ENCODE data around the gene USPL1. TPM values are rescaled to one million over a fixed set of nuclear protein-coding genes. Genes with fewer than 3 reads are reported as not detected.
A peak's percentile ranks its signal among the peaks of the same experiment; 100 is the strongest.

USPL1 gene
- total RNA-seq = 10 to 100 TPM; 20.1 to 24.4 TPM

DNA sequence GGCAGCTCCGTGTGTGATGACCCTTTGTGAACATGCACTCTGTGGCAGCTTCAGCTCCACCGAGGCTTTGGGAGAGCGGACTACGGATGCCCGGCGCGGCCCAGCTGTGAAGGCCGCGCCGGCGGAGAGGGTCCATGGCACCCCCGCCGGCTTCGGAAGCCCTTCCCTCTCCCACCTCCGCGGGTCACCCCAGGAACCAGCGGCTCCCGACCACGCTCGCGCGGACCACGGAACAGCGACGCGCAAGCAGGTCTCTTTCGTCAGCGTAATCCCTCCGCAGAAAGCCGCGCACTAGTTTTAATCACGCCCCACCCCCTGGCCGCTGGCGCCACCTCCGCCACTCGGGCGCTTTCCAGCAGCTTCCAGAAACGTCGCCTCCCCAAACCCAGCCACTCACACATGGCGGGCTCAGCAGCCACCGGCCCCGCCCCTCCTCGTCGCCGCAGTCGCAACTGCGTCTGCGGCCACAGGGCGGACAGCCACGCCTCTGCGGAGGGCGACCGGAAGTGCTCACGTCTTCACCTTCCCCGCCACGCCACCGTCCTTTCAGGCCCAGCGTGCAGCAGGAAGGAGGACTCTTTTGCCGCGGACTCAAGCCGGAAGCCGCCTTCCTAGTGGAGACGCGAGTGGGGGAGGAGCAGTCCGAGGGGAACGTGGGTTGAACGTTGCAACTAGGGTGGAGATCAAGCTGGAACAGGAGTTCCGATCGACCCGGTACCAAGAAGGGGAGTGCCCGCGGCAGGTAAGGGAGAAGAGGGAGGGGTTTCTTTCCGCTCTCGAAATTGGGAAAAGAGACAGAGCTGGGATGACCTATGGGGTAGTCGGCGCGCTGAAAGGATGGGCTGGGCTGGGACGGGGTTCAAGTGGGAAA is at the start of gene USPL1:
TSS of gene USPL1 (plus strand) at position 606 of the 871 bp plus-strand sequence. CDS start 3,221 bp downstream, outside the sequence.
- under 1% methylated on average over 76 of the region's 78 CpGs for WGBS
- intact Hi-C loops (cut with DNase I) = loop anchor here (2.0 to 10.0 kb wide), 8 partner anchors 153 to 485 kb away; partner anchors contain the start of genes HMGB1, KATNAL1 and UBE2L5
- Histone ChIP-seq H3K4me1 (replicated peaks) (no peaks in the 10 kb centered on the region), H3K27ac (peak within 1 kb of the TSS; percentile 100), H3K36me3 (no peaks in the 10 kb centered on the region), H3K4me3 (peak within 1 kb of the TSS; percentile 61 to 68), H3K9me3 (no peaks in the 10 kb centered on the region), H3K27me3 (replicated peaks; ENCODE audit: insufficient read depth) (no peaks in the 10 kb centered on the region)
- TF ChIP-seq, protein P1, sequence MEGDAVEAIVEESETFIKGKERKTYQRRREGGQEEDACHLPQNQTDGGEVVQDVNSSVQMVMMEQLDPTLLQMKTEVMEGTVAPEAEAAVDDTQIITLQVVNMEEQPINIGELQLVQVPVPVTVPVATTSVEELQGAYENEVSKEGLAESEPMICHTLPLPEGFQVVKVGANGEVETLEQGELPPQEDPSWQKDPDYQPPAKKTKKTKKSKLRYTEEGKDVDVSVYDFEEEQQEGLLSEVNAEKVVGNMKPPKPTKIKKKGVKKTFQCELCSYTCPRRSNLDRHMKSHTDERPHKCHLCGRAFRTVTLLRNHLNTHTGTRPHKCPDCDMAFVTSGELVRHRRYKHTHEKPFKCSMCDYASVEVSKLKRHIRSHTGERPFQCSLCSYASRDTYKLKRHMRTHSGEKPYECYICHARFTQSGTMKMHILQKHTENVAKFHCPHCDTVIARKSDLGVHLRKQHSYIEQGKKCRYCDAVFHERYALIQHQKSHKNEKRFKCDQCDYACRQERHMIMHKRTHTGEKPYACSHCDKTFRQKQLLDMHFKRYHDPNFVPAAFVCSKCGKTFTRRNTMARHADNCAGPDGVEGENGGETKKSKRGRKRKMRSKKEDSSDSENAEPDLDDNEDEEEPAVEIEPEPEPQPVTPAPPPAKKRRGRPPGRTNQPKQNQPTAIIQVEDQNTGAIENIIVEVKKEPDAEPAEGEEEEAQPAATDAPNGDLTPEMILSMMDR (IDR thresholded peaks at IDR 0.05) = peak in 3 of 4 experiments; percentile 26 to 91 (median 74)
- TF ChIP-seq POLR2A (IDR thresholded peaks at IDR 0.05) = peak; percentile 96
- peak; percentile 100 for TF ChIP-seq POLR2AphosphoS5 (IDR thresholded peaks at IDR 0.05)
- DNase-seq (ENCODE audit: low spot score) = peak; percentile 97

DNA sequence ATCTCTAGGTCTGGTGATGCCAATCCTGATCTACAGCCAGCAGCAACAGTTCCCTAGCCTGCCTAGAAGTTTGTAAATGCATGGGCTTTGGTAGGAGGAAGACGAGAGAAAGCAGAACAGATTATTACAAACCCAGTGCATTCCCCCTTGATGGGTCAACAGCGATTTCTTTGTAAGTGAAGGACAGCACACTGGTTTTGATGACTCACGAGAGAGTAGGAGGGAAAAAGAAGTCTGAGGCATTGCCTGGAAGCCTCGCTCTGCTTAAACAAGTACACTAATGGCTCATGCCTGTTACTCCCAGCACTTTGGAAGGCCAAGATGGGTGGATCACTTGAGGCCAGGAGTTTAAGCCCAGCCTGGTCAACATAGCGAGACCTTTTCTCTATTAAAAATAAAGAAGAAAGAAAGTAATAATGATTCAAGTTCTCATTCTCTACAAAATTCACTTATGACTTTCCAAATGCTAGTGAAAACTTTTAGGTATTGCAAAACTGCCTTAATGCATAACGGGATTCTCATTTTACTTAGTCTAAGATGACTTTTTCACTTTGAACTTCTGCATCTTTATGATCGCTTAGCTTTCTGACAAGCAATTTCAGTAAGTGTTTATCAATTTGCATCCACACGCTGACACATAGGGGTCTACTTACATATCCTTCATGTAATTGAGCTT is 47.7 kb upstream of the USPL1 start:
- no peaks in the 10 kb centered on the region for H3K27me3 ChIP-seq (replicated peaks; ENCODE audit: insufficient read depth)
- H3K4me3 ChIP-seq = no peak overlapping the region
- no peaks in the 10 kb centered on the region for H3K36me3 ChIP-seq
- 76% methylated on average over 8 of the region's 8 CpGs for WGBS
- DNase-seq (ENCODE audit: low spot score) = no peak
- H3K9me3 ChIP-seq = no peaks in the 10 kb centered on the region
- intact Hi-C loops (cut with DNase I) = loop anchor here (10.0 kb wide), 1 partner anchor 105 kb away; the partner anchor contains the start of gene HMGB1
- H3K4me1 ChIP-seq (replicated peaks) = no peaks in the 10 kb centered on the region
- TF ChIP-seq POLR2A (IDR thresholded peaks at IDR 0.05) (no peak), POLR2AphosphoS5 (IDR thresholded peaks at IDR 0.05) (no peak)
- TF ChIP-seq, protein P1 (IDR thresholded peaks at IDR 0.05) = no peak
- H3K27ac ChIP-seq = no peak overlapping the region

DNA sequence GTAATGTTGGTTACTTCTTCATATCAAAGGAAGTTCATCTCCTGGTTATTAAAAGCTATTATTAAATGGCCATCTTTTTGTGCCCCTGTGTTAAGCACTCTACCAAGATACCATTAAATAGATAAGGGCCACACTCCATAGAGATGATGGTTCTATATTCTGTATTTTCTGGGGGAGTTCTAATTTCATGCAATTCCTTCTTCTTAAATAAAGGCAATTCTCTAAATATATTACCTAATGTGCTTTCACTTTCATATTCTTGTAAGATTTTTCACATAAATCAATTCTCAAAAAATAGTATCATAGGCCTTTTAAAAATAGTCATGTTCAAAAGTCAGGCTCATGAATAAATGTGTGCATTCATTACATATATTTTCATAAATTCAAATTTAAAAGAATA is 47.0 kb upstream of the USPL1 start:
- no peak overlapping the region for H3K27ac ChIP-seq

DNA sequence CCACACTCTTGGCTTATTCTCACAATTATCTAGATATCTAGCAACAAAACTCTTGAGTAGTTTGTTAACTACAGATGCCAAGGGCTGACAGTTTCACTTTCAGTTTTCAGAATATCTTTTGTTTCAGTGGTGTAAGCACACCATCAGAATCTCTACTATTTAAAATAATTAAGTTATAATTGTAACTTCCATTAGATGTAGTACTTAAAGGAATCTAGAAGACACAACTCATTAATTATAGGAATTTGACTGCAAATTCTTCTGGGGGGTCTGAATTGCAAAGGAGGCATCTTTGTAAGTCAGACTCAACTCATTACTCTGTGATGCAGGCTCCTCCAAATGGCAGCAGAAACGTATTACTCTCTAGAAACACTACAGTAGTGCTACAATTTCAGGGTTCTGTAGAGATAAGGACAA is 44.9 kb upstream of the USPL1 start:
- Histone ChIP-seq H3K36me3 (no peaks in the 10 kb centered on the region), H3K9me3 (no peaks in the 10 kb centered on the region), H3K4me1 (replicated peaks) (no peaks in the 10 kb centered on the region), H3K4me3 (peak overlapping the region; percentile 14 to 18), H3K27me3 (replicated peaks; ENCODE audit: insufficient read depth) (no peaks in the 10 kb centered on the region), H3K27ac (peak overlapping the region; percentile 52 to 73)
- WGBS = 3% methylated on average over 1 of the region's 1 CpG
- intact Hi-C loops (cut with DNase I) = loop anchor here (10.0 kb wide), 1 partner anchor 108 kb away; the partner anchor contains the start of gene HMGB1
- DNase-seq (ENCODE audit: low spot score) = no peak
- TF ChIP-seq, protein P1 (IDR thresholded peaks at IDR 0.05) = peak in 1 of 4 experiments; percentile 17
- TF ChIP-seq POLR2A (IDR thresholded peaks at IDR 0.05) (no peak), POLR2AphosphoS5 (IDR thresholded peaks at IDR 0.05) (peak; percentile 28)

More for the DNA sequence above, 47.0 kb upstream of the USPL1 start:
- Histone ChIP-seq H3K4me3 (no peak overlapping the region), H3K36me3 (no peaks in the 10 kb centered on the region), H3K9me3 (no peaks in the 10 kb centered on the region), H3K4me1 (replicated peaks) (no peaks in the 10 kb centered on the region), H3K27me3 (replicated peaks; ENCODE audit: insufficient read depth) (no peaks in the 10 kb centered on the region)
- no peak for DNase-seq (ENCODE audit: low spot score)
- intact Hi-C loops (cut with DNase I) = loop anchor here (10.0 kb wide), 1 partner anchor 106 kb away; the partner anchor contains the start of gene HMGB1
- TF ChIP-seq POLR2AphosphoS5 (IDR thresholded peaks at IDR 0.05) (no peak), POLR2A (IDR thresholded peaks at IDR 0.05) (no peak)
- TF ChIP-seq, protein P1 (IDR thresholded peaks at IDR 0.05) = no peak
